ENCODE data around the gene MYNN.

Gene MYNN

DNA sequence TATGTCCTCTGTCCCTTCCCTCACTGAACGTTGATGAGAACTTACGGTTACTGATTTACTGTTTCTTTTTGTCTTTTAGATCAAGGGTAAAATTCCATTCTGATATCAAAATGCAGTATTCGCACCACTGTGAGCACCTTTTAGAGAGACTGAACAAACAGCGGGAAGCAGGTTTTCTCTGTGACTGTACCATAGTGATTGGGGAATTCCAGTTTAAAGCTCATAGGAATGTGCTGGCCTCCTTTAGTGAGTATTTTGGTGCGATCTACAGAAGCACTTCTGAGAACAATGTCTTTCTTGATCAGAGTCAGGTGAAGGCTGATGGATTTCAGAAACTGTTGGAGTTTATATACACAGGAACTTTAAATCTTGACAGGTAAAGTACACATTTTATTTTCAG is 990 bp downstream of the MYNN start:
- DNase-seq (ENCODE audit: low read depth in 2 of 3, low spot score in 2 of 3): no peak

DNA sequence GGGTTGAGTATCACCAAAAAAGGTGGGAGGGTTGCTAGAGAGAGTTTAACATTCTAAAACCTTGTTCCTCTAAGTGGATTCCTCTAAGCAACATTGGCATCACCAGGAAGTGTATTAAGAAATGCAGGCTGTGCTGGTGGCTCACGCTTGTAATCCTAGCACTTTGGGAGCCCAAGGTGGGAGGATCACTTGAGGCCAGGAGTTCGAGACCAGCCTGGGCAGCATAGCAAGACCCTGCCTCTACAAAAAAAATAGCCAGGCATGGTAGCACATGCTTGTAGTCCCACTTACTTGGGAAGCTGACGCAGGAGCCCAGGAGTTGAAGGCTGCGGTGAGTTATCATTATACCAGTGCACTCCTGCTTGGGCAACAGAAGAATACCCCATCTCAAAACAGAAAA is 4.6 kb downstream of the MYNN start:
- no peak for DNase-seq (ENCODE audit: low read depth in 2 of 3, low spot score in 2 of 3)

DNA sequence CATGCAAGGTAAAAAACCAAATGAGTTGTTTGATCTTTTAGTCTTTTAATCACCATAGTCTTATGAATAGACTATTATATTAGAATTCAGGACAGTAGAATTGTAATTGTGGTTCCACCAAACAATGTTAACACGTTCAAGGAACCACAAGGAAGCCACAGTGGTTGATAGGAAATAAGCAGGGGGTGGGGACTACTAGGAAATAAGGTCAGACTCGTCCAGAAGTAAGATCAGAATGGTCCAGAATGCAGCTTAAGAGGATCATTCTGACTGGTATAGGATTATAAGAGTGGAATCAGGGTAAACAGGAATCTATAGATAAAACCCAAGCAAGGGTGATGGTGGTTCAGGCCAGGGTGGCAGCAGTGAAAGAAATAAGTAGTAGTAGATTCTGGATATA is 7.5 kb downstream of the MYNN start:
- DNase-seq (ENCODE audit: low read depth in 2 of 3, low spot score in 2 of 3): no peak

DNA sequence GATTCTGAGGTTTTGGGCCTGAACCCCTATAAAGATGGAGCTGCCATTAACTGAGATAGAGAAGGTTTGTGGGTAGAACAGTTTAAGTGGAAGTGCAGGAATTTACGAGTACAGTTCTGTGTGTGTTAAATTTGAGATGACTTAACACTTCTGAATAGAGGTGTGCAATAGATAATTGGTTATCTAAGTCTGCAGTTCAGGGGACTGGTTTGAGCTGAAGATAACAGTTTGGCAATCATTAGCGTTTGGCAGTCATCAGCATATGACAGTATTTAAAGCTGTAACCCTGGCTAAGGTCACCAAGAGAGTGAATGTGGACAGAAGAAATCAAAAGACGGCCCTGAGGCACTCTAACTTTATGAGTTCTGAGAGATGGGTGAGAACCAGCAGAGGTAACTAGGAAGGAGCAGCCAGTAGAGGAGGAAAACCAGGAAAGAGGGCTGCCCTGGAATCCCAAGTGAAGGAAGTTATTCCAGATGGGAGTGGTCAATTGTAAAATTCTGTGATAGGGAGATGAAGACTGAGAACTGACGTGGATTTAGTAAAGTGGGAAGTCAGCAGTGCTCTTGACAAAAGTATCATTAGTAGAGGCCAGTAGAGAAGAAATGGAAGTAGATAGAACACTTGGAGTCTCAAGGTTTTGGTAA is 8.1 kb downstream of the MYNN start:
- no peak for DNase-seq (ENCODE audit: low read depth in 2 of 3, low spot score in 2 of 3)

DNA sequence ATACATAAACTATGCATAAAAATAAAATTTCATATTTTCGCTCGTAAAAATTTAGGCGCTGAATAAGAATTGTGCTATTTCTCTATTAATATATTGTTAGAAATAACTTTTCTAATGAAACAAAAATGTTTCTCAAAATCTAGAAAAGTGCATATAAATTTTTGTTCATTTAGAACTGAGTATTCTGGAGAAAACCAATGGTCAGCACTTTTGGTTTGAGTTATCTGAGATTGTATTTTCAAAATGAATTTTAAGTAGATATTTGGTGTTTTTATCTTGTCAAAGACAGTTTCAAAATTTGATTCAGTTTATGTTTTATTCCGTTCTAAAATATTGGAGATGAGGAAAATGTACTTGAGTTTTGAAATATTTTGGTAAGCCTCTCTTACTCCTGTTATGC is 13.9 kb downstream of the MYNN start:
- DNase-seq (ENCODE audit: low read depth in 2 of 3, low spot score in 2 of 3): no peak

GRCh38 chr3:169787791-169788190 is 14.6 kb downstream of the MYNN start:
- no peak for DNase-seq (ENCODE audit: low read depth in 2 of 3, low spot score in 2 of 3)

- no peak for DNase-seq (ENCODE audit: low read depth in 2 of 3, low spot score in 2 of 3)
Observed at GRCh38 chr3:169790219-169790618, 17.0 kb downstream of the MYNN start.

DNA sequence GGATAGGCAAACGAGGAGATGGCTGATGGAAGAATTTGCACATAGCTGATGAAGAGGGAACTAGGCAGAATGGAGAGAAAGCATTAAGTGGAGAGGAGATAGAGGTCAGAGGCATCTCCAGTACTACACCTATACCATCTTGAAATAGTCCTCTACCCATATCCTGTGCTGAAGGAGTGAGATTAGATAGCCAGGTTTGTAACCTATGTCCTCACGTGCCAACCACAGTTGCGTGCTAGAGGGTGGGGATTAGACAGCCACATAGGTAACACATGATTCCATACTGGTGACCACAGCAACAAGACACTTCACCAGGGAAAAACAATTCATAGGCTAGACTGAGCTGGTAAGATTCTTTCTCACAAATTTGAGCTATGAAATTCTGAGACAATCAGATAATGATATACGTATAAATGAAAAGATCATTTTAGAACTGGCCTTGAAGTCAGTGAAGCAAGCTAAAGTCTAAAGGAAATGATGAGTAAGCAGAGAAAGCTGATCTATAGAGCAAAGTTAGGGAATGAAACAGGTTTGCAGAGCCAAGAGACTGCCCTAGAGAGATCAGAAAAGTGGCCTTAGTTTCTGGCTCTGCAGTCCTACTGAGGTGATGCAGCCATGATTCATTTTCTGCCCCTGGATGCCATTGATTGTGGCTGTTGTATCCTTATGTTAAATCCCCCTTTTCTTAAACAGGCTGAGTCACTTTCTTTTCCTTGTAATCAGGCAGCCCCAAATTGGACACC is 17.7 kb downstream of the MYNN start:
- DNase-seq (ENCODE audit: low read depth in 2 of 3, low spot score in 2 of 3): no peak

GRCh38 chr3:169792359-169792758 is 19.2 kb downstream of the MYNN start:
- DNase-seq (ENCODE audit: low read depth in 2 of 3, low spot score in 2 of 3): no peak

DNA sequence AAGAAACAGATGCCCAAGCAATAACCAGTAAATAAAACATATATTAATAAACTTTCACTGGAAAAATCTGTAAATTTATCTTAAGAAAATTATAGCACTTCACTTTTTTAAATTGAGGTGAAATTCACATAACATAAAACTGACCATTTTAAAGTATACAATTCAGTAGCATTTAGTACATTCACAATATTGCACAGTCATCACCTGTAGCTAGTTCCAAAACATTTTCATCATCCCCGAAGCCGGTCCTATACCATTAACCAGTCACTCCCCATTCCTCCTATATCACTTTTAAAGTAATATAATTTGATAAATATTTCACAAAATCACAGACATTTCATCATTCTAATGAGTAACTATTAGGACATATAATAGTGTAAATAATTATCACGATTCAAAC is 31.5 kb downstream of the MYNN start:
- DNase-seq (ENCODE audit: low read depth in 2 of 3, low spot score in 2 of 3): no peak

- DNase-seq (ENCODE audit: low read depth in 2 of 3, low spot score in 2 of 3): no peak
Observed at GRCh38 chr3:169809230-169809795, 36.1 kb downstream of the MYNN start.

GRCh38 chr3:169811631-169812331 is 38.6 kb downstream of the MYNN start:
- DNase-seq (ENCODE audit: low read depth in 2 of 3, low spot score in 2 of 3): peak in 1 of 3 experiments; percentile 16

- DNase-seq (ENCODE audit: low read depth in 2 of 3, low spot score in 2 of 3): peak; percentile 50 to 56 (median 54)
Observed at GRCh38 chr3:169812332-169813235, 39.4 kb downstream of the MYNN start, which contains the start of the genes LRRC34 and LRRIQ4. LRRC34 (minus strand) TSS chr3:169812904; CDS start chr3:169812548, 356 bp downstream. LRRIQ4 (plus strand) TSS chr3:169812870; CDS start chr3:169821922, 9,052 bp downstream.

DNA sequence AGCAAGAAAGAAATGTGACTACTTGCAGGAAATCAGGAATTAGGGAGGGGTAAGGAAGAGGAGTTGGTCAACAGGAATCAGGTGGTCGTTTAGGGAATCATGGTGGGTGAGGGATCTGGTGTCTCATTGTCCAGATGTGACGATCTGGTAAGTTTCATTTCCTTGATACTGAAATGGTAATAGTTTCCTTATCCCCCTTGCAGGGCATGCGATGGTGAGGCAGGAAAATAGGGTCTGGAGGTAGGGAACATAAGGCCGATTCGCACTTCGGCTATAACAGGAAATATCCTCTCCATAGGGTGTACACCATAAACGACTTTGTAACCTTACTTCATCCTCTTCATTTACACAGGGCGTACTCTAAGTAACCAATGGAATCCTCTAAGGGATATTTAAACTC is 40.1 kb downstream of the MYNN start:
- no peak for DNase-seq (ENCODE audit: low read depth in 2 of 3, low spot score in 2 of 3)

DNA sequence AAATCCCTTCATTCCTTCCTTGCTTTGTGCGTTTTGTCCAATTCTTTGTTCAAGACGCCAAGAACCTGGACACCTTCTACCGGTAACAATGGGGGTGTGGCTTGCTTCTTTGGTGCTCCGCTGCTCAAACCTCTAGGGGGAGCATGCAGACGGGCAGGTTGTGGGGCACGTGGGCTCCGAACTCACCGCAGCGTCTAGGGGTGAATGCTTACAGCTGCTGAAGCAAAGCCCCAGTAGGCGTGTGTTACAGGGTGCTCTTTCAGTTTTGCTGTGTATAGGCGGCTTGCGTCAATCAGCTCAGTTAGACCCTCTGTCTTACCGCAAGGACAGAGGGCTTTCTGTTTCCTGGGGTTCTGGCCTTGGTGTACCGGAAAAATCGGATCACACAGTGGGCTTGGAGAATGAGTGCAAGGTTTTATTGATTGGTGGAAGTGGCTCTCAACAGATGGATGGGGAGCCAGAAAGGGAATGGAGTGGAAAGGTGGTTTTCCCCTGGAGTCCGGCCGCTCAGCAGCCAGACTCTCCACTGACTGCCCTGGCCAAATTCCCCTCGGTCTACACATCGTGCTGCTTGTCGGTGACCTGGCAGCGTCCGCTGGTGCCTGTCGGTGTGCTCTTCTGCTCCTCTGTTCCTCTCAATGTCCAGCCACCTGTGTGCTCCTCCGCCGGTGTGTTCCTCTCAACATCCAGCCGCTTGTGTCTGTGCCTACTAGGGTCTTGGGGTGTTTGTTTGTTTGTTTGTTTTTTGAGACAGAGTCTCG is 40.7 kb downstream of the MYNN start:
- peak; percentile 20 to 60 (median 48) for DNase-seq (ENCODE audit: low read depth in 2 of 3, low spot score in 2 of 3)

GRCh38 chr3:169815590-169816150 is 42.5 kb downstream of the MYNN start:
- DNase-seq (ENCODE audit: low read depth in 2 of 3, low spot score in 2 of 3): no peak

DNA sequence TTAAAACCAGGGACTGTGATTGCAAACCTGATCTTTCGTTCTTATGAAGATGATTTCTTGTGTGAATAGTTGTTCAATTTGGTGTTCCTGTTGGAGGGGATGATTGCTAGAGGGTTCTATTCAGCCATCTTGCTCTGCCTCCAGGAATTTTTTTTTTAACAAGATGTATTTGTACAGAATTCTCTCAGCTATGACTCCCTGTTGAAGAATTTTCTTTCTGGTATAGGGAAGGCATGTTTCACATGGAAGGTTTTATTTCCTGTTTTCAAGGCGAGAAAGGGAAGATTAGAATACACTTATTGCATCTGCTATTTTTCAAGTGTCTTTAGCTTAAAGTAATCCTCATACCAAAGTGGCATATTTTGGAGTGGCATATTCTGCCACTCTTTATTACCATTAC is 45.1 kb downstream of the MYNN start:
- DNase-seq (ENCODE audit: low read depth in 2 of 3, low spot score in 2 of 3): no peak

- DNase-seq (ENCODE audit: low read depth in 2 of 3, low spot score in 2 of 3): no peak
Observed at GRCh38 chr3:169822091-169822490, 48.9 kb downstream of the MYNN start.

- no peak for DNase-seq (ENCODE audit: low read depth in 2 of 3, low spot score in 2 of 3)
Observed at GRCh38 chr3:169822540-169822939, 49.3 kb downstream of the MYNN start.

DNA sequence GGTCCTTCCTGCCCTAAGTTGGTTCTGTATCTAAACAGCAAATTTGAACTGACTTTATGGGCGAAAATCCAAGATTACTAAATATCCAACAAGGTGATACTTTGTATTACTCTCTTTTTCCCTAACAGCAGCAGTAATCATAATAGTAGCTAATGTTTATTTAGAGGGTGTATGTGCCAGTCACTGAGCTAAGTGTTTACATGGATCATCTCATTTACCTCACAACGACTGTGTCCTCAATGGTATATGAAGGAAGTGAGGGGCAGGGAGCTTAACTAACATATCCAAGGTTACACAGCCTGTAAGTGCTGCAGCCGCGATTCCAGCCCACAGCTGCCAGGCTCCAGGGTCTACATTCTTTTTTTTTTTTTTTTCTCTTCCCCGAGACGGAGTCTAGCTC is 49.8 kb downstream of the MYNN start:
- no peak for DNase-seq (ENCODE audit: low read depth in 2 of 3, low spot score in 2 of 3)
